Epithelial cell of esophagus (primary cell): ENCODE results near the gene ABL1.

ENCODE experiments used
- DNase-seq: peaks from one replicate; pipeline ENCODE4 v3.0.0; 2010; ENCODE audit warnings: low read depth
- H3K4me3 ChIP-seq: 2 replicates; pipeline ENCODE4 v1.5.1; 2011; ENCODE audit warnings: mild to moderate bottlenecking, low read length, control low read depth
- CTCF ChIP-seq: IDR thresholded peaks from 2 replicates; pipeline ENCODE4 v1.5.1; 2011; ENCODE audit warnings: low read depth, mild to moderate bottlenecking, low read length, control low read depth, inconsistent platforms; ENCODE audit not compliant: insufficient read depth; ENCODE audit errors: missing control alignments

ABL1 gene

GRCh38 chr9:130820135-130820738 lies 14.8 kb upstream of the ABL1 start:
- H3K4me3 ChIP-seq = no peak overlapping the region
- no peak for TF ChIP-seq CTCF

GRCh38 chr9:130823435-130823834 lies 11.6 kb upstream of the ABL1 start:
- DNase-seq = no peak
- TF ChIP-seq CTCF = no peak
- no peak overlapping the region for H3K4me3 ChIP-seq

More at GRCh38 chr9:130820135-130820738, 14.8 kb upstream of the ABL1 start:
- DNase-seq = no peak

GRCh38 chr9:130824079-130824478 lies 11.0 kb upstream of the ABL1 start:
- DNase-seq = no peak
- no peak for TF ChIP-seq CTCF
- H3K4me3 ChIP-seq = no peak overlapping the region

- H3K4me3 ChIP-seq = no peak overlapping the region
- no peak for DNase-seq
- no peak for TF ChIP-seq CTCF
Measured at GRCh38 chr9:130824643-130825350, 10.3 kb upstream of the ABL1 start.

- no peak overlapping the region for H3K4me3 ChIP-seq
- no peak for TF ChIP-seq CTCF
Measured at GRCh38 chr9:130825351-130825651, 9.8 kb upstream of the ABL1 start.

GRCh38 chr9:130825809-130826208 lies 9.2 kb upstream of the ABL1 start:
- TF ChIP-seq CTCF = no peak
- no peak for DNase-seq
- no peak overlapping the region for H3K4me3 ChIP-seq

More at GRCh38 chr9:130825351-130825651, 9.8 kb upstream of the ABL1 start:
- no peak for DNase-seq

GRCh38 chr9:130829762-130830161 lies 5.3 kb upstream of the ABL1 start:
- no peak for TF ChIP-seq CTCF
- no peak for DNase-seq
- no peak overlapping the region for H3K4me3 ChIP-seq
